HG03097 (cell line): ENCODE results near the gene ISLR.

Experiments used
- ATAC-seq: cut with Tn5 transposase; IDR thresholded peaks from one replicate; pipeline ENCODE4 v1.9.1; 2021; ENCODE audit not compliant: unreplicated experiment, low FRiP score

Gene ISLR

DNA sequence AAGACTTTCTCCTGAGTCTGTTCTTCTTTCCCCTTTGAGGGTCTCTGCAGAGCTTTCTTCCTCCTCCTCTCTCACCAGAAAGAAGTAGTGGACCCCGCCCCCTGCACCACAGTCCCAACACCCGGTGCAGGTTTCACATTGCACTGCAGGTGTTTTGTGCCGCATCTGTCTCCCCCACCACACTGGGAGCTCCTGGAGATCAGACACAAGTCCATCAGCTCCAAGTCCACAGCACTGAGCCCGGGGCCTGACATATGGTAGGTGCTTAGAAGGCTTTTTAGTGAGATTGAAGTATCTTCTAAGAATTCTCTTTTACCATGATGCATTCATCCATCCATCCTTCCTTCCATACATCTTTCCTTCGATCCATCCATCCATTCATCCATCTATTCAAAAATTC lies 19.2 kb downstream of the ISLR start:
- no peak for ATAC-seq

DNA sequence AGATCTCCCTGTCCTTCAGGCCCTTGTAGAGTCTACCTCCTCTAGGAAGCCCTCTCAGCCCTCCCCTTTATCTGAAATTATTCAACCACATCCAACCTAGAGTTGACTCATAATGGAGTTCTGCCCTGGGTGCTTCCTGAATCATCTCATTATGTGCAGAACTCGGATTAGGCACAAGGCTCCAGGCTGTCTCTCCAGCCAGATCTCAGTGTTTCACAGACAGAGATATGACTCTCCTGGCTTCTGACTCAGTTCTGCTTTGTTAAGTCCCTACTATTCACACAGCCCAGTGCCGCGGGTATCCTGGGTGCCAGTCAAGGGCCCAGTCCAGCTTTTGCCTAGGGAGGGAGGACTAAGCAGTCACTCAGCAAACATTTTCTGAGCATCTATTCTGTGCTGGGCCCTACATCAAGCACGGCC lies 19.8 kb downstream of the ISLR start:
- no peak for ATAC-seq

DNA sequence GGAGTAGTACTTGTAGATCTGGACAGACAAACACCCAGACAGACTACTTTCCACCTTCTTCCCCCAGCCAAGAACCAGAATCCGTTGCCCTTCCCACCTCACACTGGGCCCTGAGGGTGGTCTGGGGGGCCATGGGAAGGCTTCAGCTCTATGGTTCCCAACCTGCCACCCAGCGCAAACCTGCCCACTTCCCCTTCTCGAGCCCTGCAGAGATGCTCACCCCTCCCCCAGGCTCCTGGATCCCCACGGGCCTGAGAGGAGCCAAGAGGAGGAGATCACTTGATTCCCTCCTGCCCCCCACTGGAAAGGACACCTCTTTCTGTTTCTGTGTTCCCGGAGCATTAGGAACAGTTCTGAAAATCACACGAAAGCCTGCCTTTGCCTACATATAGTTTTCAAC lies 20.4 kb downstream of the ISLR start:
- ATAC-seq: no peak

DNA sequence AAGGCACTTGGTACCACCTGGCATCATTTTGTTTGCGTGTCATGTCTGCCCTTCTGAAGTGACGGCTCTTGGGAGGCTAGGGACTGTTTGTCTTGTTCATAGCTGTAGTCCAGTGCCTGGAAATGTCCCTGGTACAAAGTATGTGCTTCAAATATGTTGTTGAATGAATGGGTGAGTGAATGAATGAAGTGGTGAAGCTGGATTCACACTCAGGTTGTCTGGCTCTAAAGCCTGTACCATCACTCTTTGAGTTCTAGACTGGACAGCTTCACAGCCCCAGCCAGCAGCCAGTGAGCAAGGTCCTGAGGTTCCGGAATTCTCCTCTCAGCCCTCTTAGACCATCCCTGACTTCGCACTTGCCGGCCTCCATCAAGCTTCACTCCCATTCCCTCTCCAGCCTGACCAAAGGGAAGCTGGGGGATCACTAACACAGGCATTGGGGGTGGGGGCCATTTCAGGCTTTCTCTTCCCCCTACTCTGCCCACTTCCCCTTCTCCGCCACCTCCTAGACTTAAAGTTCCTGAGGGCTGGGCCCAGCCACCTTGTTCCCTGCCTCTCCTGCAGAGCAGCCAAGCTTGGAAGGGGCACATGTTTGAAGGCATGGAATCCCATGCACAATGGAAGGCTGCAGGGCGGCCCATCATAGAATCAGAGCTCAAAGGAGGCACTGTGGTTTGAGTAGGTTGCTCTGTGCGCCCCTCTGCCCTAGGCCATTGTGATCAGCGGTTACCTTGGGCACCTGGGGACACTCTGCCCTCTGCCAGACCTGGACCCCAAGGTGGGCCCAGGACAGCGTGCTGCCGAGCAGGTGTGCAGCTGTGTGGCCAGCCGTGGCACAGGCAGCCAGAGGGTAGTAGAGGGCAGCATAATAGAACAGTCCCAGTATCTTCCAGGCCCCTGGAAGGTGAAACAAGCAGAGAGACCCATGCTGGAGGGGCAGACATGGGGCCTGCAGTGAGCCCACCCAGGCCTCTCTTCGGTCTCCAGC lies 21.4 kb downstream of the ISLR start:
- no peak for ATAC-seq

DNA sequence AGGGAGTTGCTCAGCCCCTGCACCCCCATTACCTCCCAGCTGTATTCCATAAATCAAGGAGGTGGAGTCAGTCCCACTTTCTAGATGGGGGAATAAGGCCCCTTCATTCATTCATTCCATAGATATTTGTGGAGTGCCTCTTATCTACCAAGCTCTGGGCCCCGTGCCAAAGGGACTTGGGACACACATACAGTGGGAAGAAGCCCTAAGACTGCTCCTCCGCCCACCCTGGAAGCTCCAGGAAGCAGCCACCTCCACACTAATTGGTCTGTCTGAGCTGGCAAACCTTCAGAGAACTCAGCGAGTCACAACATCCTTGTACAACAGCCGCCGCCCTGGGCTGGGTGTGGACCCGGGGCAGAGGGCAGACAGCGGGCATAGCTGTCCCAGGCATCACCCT lies 22.7 kb downstream of the ISLR start:
- ATAC-seq: no peak

DNA sequence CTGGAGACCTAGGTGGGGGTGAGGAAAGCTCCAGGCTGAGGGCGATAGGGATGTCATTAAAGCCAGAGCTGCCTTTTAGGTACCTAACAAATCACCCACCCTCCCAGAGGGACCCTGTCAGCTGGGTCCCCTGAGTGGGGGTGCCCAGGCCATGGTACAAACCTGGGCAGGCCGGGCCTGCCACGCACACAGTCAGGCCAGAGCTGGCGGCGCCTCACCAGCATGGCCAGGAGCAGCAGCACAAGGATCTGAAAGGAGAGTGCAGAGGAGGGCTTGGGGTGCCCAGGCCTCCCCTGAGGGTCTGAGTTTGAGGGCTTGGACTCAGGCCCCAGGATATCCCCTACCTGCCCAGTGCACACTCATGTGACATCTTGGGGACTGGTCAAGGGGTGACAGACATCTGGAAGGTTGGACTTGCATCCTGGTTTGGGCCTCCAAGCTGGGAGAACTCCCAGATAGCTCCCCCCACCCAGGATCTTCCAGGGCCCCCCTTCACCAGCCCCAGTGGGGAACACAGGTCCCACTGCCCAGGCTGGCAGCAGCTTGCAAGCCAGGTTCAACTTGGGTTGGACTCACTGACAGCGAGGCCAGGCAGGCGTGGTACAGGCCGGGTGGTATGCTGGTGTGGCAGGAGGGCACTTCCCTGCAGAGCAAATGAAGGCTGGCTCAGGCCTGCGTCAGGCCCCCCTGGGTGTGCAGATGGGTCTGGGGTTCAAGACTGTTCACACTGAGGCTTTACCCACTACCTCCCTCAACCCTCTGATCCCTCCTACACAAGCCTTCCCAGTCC lies 23.9 kb downstream of the ISLR start:
- ATAC-seq: no peak

DNA sequence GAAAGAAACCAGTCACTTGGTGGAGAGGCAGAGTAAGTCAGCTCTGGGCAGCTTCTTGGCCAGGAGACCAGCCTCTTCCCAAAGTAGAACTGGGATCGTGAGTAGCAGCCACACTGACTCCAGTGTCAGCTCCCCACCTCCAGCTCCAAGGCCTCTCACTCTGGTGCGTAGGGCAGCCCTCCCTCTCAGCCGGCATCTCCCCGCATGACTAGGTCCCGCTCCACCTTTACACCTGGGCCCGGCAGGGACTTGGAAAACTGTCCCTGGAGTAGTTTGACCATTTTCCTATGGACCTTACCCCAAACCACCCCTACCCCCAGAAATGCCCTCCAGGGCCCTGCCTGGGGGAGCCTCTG lies 25.8 kb downstream of the ISLR start:
- no peak for ATAC-seq

DNA sequence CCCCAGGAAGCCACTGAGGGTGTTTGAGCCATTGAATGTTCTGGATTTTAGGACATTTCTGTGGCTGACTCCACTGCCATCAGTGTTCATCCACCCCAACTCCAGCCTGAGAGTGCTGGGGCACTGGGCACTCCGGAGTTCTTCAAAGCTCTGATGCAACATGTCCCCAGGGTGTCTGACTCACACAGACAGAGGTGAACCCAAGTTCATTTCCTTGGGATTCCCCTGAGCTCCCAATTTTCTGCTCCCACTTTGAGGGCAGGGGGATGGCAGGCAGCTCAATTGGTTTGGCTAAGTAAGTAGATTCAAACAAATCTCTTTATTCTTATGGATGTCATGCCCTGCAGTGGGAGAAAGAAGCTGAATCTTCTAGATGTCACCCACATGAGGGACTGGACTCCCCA lies 26.9 kb downstream of the ISLR start:
- no peak for ATAC-seq

DNA sequence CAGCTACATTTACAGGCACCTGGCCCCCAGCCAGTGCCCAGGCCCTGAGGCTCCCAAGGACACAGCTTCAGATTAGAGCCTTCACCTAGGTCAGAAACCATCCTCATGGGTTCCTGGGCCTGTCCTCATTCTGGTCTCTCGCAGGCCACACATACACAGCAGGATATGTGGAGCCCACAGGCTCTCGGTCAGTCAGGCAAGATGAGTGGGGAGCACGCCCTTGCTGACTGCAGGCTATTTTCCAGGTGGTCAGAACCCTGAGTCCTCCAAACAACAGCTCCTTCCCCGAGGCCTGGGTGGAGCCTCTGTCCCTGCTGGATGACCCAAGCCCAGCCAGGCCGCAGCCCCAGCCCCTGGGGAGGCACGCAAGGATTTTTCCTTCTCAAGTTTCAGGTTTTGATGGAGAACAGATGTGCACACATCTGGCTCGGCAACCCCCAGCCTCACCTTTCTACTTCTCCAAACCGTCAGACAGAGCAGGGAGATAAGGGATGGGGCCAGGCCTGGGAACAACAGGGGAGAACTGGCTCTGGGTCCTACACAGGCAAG lies 27.4 kb downstream of the ISLR start:
- no peak for ATAC-seq

- ATAC-seq: no peak
Observed at GRCh38 chr15:74201710-74202420, 28.4 kb downstream of the ISLR start.

DNA sequence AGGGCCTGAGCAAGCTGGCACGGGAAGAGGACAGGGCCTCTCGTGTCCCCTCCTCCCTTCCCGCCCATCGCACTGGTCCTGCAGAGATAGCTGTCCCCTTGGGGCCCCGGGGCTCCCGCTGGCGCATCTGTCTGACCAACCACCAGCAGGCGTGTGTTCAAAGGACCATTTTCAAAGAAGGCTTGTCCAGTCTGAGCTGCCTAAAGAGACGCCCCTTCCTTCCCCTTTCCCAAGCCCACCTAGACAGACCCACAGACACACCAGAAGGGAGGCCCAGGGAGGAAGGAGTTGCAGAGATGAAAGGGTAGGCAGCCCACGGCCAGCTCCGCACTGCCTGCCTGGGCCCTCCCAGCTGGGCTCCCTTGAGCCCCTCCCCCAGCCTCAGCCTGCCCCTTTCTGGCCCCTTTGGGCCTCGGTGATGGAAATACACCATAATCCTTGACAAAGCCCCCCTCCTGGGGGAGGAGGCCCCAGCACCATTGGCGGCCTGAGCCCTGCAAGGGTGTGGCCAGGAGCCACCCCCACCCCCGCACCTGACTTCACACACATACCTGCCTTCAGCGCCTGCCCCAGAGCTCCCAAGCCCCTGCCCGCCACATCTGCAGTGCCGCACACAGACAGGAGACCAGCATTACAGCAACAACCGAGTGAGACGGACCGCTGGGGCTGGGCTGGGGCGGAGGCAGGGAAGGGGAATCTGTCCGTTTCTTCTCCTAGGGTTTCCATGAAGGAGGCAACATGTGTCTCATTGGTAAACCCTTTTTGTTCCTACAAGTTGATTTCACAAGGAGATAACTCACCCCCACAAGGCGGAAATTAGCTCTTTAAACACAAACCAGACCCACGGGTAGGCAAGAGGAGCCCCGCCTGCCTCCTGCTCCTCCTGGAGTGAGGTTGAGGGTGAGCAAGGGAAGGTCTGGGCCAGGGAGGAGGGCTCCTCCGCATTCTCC lies 29.2 kb downstream of the ISLR start, which contains the start of gene STRA6:
STRA6 (minus strand) TSS at position 336 of the 950 bp plus-strand sequence. CDS start 520 bp downstream, outside the sequence.
- no peak for ATAC-seq

- ATAC-seq: no peak
Observed at GRCh38 chr15:74203914-74204431, 30.5 kb downstream of the ISLR start.

DNA sequence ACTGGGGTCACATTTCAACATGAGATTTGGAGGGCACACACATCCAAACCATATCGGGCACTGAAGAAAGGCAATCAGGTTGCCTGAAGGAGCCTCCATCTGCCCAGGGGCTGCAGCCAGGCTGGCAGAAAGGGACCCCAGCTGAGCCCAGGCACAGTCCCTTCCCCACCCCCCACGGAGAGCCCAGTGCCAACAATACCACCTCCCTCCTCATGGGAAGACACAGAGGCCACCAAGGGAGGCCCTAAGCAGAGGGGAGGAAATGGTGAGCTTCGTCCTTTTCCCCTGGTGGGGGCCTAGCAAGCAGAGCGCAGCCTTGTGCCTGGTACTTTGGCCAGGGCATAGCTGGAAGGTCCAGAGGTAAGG lies 32.1 kb downstream of the ISLR start:
- no peak for ATAC-seq

DNA sequence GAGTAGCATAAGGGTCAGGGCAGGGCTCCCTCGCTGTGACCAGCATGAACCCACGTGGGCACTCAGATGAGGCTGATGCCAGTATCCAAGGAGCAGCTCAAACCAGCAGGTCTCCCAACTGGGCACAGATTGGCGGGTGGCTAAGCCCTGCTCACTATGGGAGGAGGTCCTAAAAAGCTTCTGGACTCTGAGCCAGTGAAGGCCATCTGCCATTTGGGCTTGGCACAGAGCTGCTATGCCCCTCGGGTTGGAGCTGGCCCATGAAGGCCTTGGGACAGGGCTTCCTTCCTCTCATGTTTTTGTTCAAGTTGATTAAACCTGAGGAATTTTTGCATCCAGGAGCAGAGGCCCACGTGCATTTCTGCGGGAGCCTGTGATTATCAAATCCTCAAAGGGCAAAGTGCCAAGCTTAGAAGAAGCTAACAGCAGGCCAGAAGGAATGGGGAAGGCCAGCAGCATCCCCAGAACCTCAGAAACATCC lies 33.3 kb downstream of the ISLR start:
- ATAC-seq: no peak

GRCh38 chr15:74207652-74208440 lies 34.3 kb downstream of the ISLR start:
- no peak for ATAC-seq

- no peak for ATAC-seq
Observed at GRCh38 chr15:74208496-74208895, 35.0 kb downstream of the ISLR start.

- ATAC-seq: no peak
Observed at GRCh38 chr15:74208901-74209559, 35.5 kb downstream of the ISLR start.

DNA sequence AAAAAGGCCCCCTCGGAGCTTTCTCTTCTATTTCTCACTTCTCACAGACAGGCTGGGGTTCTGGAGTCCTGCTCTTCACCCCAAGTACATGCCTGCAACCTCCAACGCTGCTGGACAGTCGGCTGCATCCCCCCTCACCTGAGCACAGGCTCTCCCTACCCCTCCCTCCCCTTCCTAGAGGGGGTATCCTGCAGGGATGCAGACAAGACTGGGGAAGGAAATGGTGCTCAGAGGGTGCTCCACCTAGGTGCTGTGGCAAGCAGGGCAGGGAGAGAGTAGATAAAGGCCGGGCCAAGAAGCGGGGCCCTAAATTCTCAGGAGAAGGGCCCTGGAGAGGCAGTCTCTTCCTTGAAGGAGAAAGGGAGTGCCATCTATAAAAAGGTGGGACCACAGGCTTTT lies 36.0 kb downstream of the ISLR start:
- ATAC-seq: no peak
